A549 (cell line): ENCODE results near the gene PCDHGA11. TPM values are rescaled to one million over a fixed set of nuclear protein-coding genes. Genes with fewer than 3 reads are reported as not detected.
"Not testable (repeated sequence)": the region's sequence is repeated elsewhere in the genome, so short reads cannot be mapped to it uniquely, and the experiment has no call there.

Source experiments
- ATAC-seq, 2 experiments: fragments of 200-7000 bp in 1 of 2; fragments of >200 bp in 1 of 2; cut with Nextera tagmentation in 1 of 2; cut with Tn5 transposase in 1 of 2; 3 replicates each; pipeline versions ENCODE4 v1.8.0 to v1.9.1; 2018 to 2020; ENCODE audit warnings: mild to moderate bottlenecking in 1 of 2, moderate library complexity in 1 of 2
- CTCF ChIA-PET: fragments of 300-600 bp; sonication (Branson Sonifier 250); formaldehyde crosslinking; extraction: SDS; loops from one replicate; lab custom pipeline; 2021; ENCODE audit warnings: antibody characterized with exemption, inconsistent platforms; lab: Yijun Ruan, JAX
- POLR2A ChIA-PET: fragments of 350-600 bp; formaldehyde crosslinking; extraction: SDS; loops from one replicate; lab custom pipeline; 2021; ENCODE audit warnings: antibody characterized with exemption, inconsistent platforms; lab: Yijun Ruan, JAX
- DNase-seq, 2 experiments: peaks; one replicate each; pipeline versions ENCODE4 v3.0.0 to v3.0.0-alpha.2; 2011 to 2016; ENCODE audit warnings: low read depth in 1 of 2, low spot score in 1 of 2
- FAIRE-seq: peaks from 2 replicates; lab custom pipeline; 2011; peaks lifted over from hg19 to GRCh38; lab: Jason Lieb, UNC
- H3K27ac ChIP-seq, 2 experiments: fragments of >200 bp; sonication (Bioruptor Twin); formaldehyde crosslinking; 3 replicates each; pipeline ENCODE4 v1.5.1; 2016 to 2017
- H3K4me1 ChIP-seq: fragments of >200 bp; sonication (Bioruptor Twin); formaldehyde crosslinking; 3 replicates; pipeline ENCODE4 v1.6.1; 2016
- H3K4me2 ChIP-seq: fragments of >200 bp; sonication (Bioruptor Twin); formaldehyde crosslinking; 3 replicates; pipeline ENCODE4 v1.6.1; 2016
- H3K4me3 ChIP-seq: fragments of >200 bp; sonication (Bioruptor Twin); formaldehyde crosslinking; 3 replicates; pipeline ENCODE4 v1.5.1; 2016
- H3K9me3 ChIP-seq: fragments of >200 bp; sonication (Bioruptor Twin); formaldehyde crosslinking; 3 replicates; pipeline ENCODE4 v1.6.1; 2016
- BHLHE40 ChIP-seq: IDR thresholded peaks from 2 replicates; pipeline ENCODE4 v1.6.1; 2012; ENCODE audit warnings: low read depth, low read length, inconsistent platforms
- CBX2 ChIP-seq: fragments of 200-600 bp; sonication (generic); IDR thresholded peaks from 2 replicates; pipeline ENCODE4 v1.6.1; 2016; ENCODE audit warnings: low read depth, mild to moderate bottlenecking, borderline replicate concordance
- CBX8 ChIP-seq: fragments of 200-600 bp; sonication (generic); IDR thresholded peaks from 2 replicates; pipeline ENCODE4 v1.6.1; 2016
- CEBPB ChIP-seq, 2 experiments: fragments of >200 bp in 1 of 2; sonication (Bioruptor Twin) in 1 of 2; formaldehyde crosslinking in 1 of 2; IDR thresholded peaks; 2 replicates each; pipeline ENCODE4 v1.6.1; 2012 to 2016
- CHD2 ChIP-seq: fragments of 150-350 bp; IDR thresholded peaks from 2 replicates; pipeline ENCODE4 v1.6.1; 2014; ENCODE audit warnings: low read length; ENCODE audit not compliant: partially characterized antibody
- CTCF ChIP-seq: fragments of >200 bp; sonication (Bioruptor Twin); formaldehyde crosslinking; IDR thresholded peaks from 3 replicates; pipeline ENCODE4 v1.5.1; 2016
- FOSB ChIP-seq: fragments of 250-450 bp; sonication (Bioruptor Pico); IDR thresholded peaks from 2 replicates; pipeline ENCODE4 v1.5.0; 2020; ENCODE audit warnings: mild to moderate bottlenecking, moderate library complexity
- FOXS1 ChIP-seq: fragments of 250-450 bp; sonication (Bioruptor Pico); IDR thresholded peaks from 2 replicates; pipeline ENCODE4 v1.5.0; 2020; ENCODE audit warnings: mild to moderate bottlenecking, moderate library complexity
- HDAC2 ChIP-seq: fragments of 200-600 bp; sonication (generic); IDR thresholded peaks from 2 replicates; pipeline ENCODE4 v1.6.1; 2016
- HES2 ChIP-seq: fragments of >200 bp; sonication (Bioruptor Twin); formaldehyde crosslinking; IDR thresholded peaks from 2 replicates; pipeline ENCODE4 v1.6.1; 2016
- HOXB5 ChIP-seq: fragments of 250-450 bp; sonication (Bioruptor Pico); IDR thresholded peaks from 2 replicates; pipeline ENCODE4 v1.5.0; 2020; ENCODE audit warnings: mild to moderate bottlenecking, moderate library complexity
- JUNB ChIP-seq: fragments of >200 bp; sonication (Bioruptor Twin); formaldehyde crosslinking; IDR thresholded peaks from 2 replicates; pipeline ENCODE4 v1.6.1; 2016
- MAFK ChIP-seq: fragments of 450-650 bp; IDR thresholded peaks from 2 replicates; pipeline ENCODE4 v1.6.1; 2014; ENCODE audit not compliant: partially characterized antibody
- MYC ChIP-seq: IDR thresholded peaks from 2 replicates; pipeline ENCODE4 v1.6.1; 2012; ENCODE audit warnings: mild to moderate bottlenecking, inconsistent platforms, low read length, improper control_type of control experiment, borderline replicate concordance
- RAD21 ChIP-seq, 2 experiments: fragments of >200 bp in 1 of 2; sonication (Bioruptor Twin) in 1 of 2; formaldehyde crosslinking in 1 of 2; IDR thresholded peaks in 1 of 2; conservative IDR thresholded peaks in 1 of 2; 2 replicates in 1 of 2; 3 replicates in 1 of 2; pipeline ENCODE4 v1.6.1; 2012 to 2018; ENCODE audit warnings: inconsistent platforms in 1 of 2
- RFX5 ChIP-seq: fragments of 450-650 bp; IDR thresholded peaks from 2 replicates; pipeline ENCODE4 v1.7.1; 2014; ENCODE audit warnings: antibody characterized with exemption, mild to moderate bottlenecking, moderate library complexity
- RNF2 ChIP-seq: fragments of 200-600 bp; sonication (generic); IDR thresholded peaks from 2 replicates; pipeline ENCODE4 v1.6.1; 2016; ENCODE audit warnings: low read depth, mild to moderate bottlenecking, antibody characterized with exemption, moderate library complexity, borderline replicate concordance
- TFCP2L1 ChIP-seq: fragments of 250-450 bp; sonication (Bioruptor Pico); IDR thresholded peaks from 2 replicates; pipeline ENCODE4 v1.5.0; 2021; ENCODE audit warnings: mild to moderate bottlenecking
- USF2 ChIP-seq: fragments of 450-650 bp; IDR thresholded peaks from 2 replicates; pipeline ENCODE4 v1.6.1; 2014; ENCODE audit warnings: antibody characterized with exemption
- ZC3H11A ChIP-seq: fragments of 450-650 bp; IDR thresholded peaks from 2 replicates; pipeline ENCODE4 v1.6.1; 2014; ENCODE audit warnings: antibody characterized with exemption, mild to moderate bottlenecking
- ZNF302 ChIP-seq: fragments of 250-450 bp; sonication (Bioruptor Pico); IDR thresholded peaks from 2 replicates; pipeline ENCODE4 v1.9.0; 2021; ENCODE audit warnings: inconsistent platforms, mild to moderate bottlenecking, moderate library complexity
- WGBS: methylation state at CpG from one replicate; pipeline ENCODE4 v1.1.6; 2017; ENCODE audit errors: missing lambda C conversion rate; 5-methylcytosine and 5-hydroxymethylcytosine counted together
- polyA plus RNA-seq, 4 experiments: library from polyadenylated mRNA; depleted of rRNA in 3 of 4; stranded (reverse); fragments of >200 nt; fragmentation: RNase III in 1 of 4; extraction: RNeasy Plus Mini Kit Qiagen cat#74134 plus additional on column Dnase treatment in 1 of 4; gene quantifications; 2 replicates in 3 of 4; 3 replicates in 1 of 4; pipeline ENCODE4 v1.2.3, GENCODE V29; 2011 to 2017

The PCDHGA11 gene
- polyA plus RNA-seq, 2 of the 4 experiments (the other 2 are of a cell fraction) = 0.10 TPM; not detected in 1

- not testable (repeated sequence) for H3K4me2 ChIP-seq
These were observed 33.1 kb upstream of the PCDHGA11 start, which contains the start of gene PCDHGB4 for GRCh38 chr5:141387557-141388311. Gene PCDHGB4 (plus strand): TSS chr5:141387698. CDS start chr5:141387885, 187 bp downstream.

GRCh38 chr5:141388661-141389060 is 32.2 kb upstream of the PCDHGA11 start:
- POLR2A ChIA-PET = no interaction called here
- Histone ChIP-seq H3K4me2 (no peak overlapping the region), H3K4me3 (no peak overlapping the region), H3K9me3 (peaks cover 70% of the 10 kb centered on the region), H3K4me1 (no peaks in the 10 kb centered on the region), H3K27ac (no peak overlapping the region)
- ATAC-seq (no peak), FAIRE-seq (no peak), DNase-seq (no peak)
- CTCF ChIA-PET = interaction anchor here (1.0 to 3.3 kb wide), 4 partner anchors 87 to 304 kb away, joined by 3 to 12 read pairs (median 4); partner anchors contain the start of gene PCDHGC3
- TF ChIP-seq HES2 (no peak), CEBPB (IDR thresholded peaks at IDR 0.05) (peak; percentile 70 to 88; a peak in 3 of 4 replicates), RFX5 (no peak)
- 62% methylated on average over 10 of the region's 10 CpGs for WGBS

More at GRCh38 chr5:141387557-141388311, 33.1 kb upstream of the PCDHGA11 start, which contains the start of gene PCDHGB4:
- peak; percentile 26 to 31; a peak in 2 of 5 replicates for TF ChIP-seq RAD21 (conservative IDR thresholded peaks at IDR 0.05 in 1 of 2, IDR thresholded peaks at IDR 0.05 in 1 of 2)
- peak; percentile 13; the same call in 1 of the 3 replicates for TF ChIP-seq CTCF
- H3K4me3 ChIP-seq, H3K27ac ChIP-seq, POLR2A ChIA-PET, FAIRE-seq, H3K4me1 ChIP-seq: not testable (repeated sequence)
- WGBS = 65% methylated on average over 23 of the region's 40 CpGs
- CTCF ChIA-PET = interaction anchor here (0.8 to 3.7 kb wide), 6 partner anchors 17 to 176 kb away, joined by 3 to 16 read pairs (median 3); partner anchors contain the start of genes PCDHGA2, PCDHGA5, PCDHGB3 and PCDHGC3
- ATAC-seq = peak; percentile 63 to 64
- H3K9me3 ChIP-seq = peaks cover 66% of the 10 kb centered on the region
- peak in 1 of 2 experiments; percentile 42 for DNase-seq

- no peak for ATAC-seq
- H3K4me3 ChIP-seq = no peak overlapping the region
- H3K4me2 ChIP-seq = no peak overlapping the region
- 84% methylated on average over 69 of the region's 77 CpGs for WGBS
- TF ChIP-seq HDAC2 = no peak
- no peak for TF ChIP-seq BHLHE40
- TF ChIP-seq MYC = no peak
- TF ChIP-seq RAD21 (conservative IDR thresholded peaks at IDR 0.05 in 1 of 2, IDR thresholded peaks at IDR 0.05 in 1 of 2) = no peak
- no peak for TF ChIP-seq FOXS1 (CRISPR knock-in tag)
- TF ChIP-seq MAFK = no peak
- TF ChIP-seq ZNF302 (CRISPR knock-in tag) = no peak
- no peak for TF ChIP-seq CBX8
- TF ChIP-seq FOSB (CRISPR knock-in tag) = no peak
- TF ChIP-seq JUNB = no peak
- no peak for TF ChIP-seq CBX2
- TF ChIP-seq TFCP2L1 (CRISPR knock-in tag) = no peak
- no peak for TF ChIP-seq RNF2
- no peak for TF ChIP-seq USF2
- TF ChIP-seq ZC3H11A = no peak
- no peak for TF ChIP-seq CHD2
- no peak for TF ChIP-seq HOXB5 (CRISPR knock-in tag)
- TF ChIP-seq, all 56 proteins: peak for 0
- ChIA-PET CTCF (interaction anchor here (0.9 to 3.3 kb wide), 7 partner anchors 8 to 305 kb away, joined by 3 to 12 read pairs (median 6); partner anchors contain the start of genes PCDHGB1 and PCDHGC3), POLR2A (no interaction called here)
- Histone ChIP-seq H3K27ac (no peak overlapping the region), H3K4me1 (no peaks in the 10 kb centered on the region), H3K9me3 (peaks cover 72% of the 10 kb centered on the region)
- FAIRE-seq = no peak
- DNase-seq = no peak
These were observed 31.5 kb upstream of the PCDHGA11 start for GRCh38 chr5:141389153-141390042.
